T-helper 1 cell treated with Interleukin-12 subunit alpha and Interleukin-12 subunit beta and Interleukin-4 antibody, amounts not matched to agents 30 ng/mL and 1 ng/mL, for 36 hours (primary cell): Measurements from ENCODE around the gene CYP11A1. TPM values are rescaled to one million over a fixed set of nuclear protein-coding genes. Genes with fewer than 3 reads are reported as not detected.

ENCODE experiments used
- intact Hi-C: fragments of 100-400 bp; cut with micrococcal nuclease; formaldehyde crosslinking; loops from one replicate; pipeline ENCODE4 v1.15.1; 2024
- total RNA-seq: library from RNA; stranded (reverse); gene quantifications from 2 replicates; pipeline ENCODE4 v1.2.3, GENCODE V29; 2022

The CYP11A1 gene
- total RNA-seq, 1 donor from 2014 or later, result not detected

GRCh38 chr15:74330861-74331408 lies 36.5 kb downstream of the CYP11A1 start:
- intact Hi-C loops, result no loop called here

DNA sequence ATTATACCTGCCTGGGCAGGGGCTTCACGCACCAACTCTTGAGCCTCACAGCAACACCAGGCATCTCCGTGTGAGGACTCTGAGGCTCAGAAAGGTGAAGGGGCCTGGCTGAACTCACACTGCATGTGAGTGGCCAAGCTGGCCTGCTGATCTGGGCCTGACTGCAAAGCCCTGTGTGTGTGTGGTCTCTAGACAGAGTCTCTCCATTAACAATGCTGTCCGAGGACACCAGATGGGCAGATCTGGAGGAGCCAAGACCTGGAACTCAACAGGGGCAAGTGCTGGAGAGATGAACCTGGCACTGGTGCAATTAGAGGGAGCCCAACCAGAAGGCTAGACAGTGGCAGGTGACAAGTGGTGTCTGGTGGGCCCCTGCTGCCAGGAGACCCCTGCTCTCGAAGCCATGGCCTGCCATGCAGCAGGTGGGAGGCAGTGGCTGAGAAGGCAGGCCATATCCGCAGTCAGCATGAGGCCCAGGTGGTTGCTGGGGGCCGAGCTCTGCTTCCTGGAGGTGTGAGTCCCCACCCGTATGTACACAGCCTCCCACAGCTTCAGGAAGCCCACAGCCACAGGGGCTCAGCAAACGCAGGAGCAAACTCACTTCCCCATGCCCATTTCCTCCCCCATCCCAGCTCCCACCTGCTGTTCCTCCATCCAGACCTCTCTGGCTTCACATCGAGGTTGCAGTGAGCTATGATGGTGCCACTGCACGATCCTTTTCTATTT lies 39.0 kb downstream of the CYP11A1 start:
- intact Hi-C loops, result no loop called here

- intact Hi-C loops, result no loop called here
These were observed 39.7 kb downstream of the CYP11A1 start for GRCh38 chr15:74327756-74328155.

GRCh38 chr15:74326746-74327145 lies 40.7 kb downstream of the CYP11A1 start:
- intact Hi-C loops, result no loop called here

GRCh38 chr15:74324714-74325113 lies 42.7 kb downstream of the CYP11A1 start:
- intact Hi-C loops, result no loop called here

GRCh38 chr15:74322558-74323180 lies 44.8 kb downstream of the CYP11A1 start:
- intact Hi-C loops, result loop anchor here (1.0 kb wide), 3 partner anchors 195 to 448 kb away; no protein-coding TSS in a partner anchor

DNA sequence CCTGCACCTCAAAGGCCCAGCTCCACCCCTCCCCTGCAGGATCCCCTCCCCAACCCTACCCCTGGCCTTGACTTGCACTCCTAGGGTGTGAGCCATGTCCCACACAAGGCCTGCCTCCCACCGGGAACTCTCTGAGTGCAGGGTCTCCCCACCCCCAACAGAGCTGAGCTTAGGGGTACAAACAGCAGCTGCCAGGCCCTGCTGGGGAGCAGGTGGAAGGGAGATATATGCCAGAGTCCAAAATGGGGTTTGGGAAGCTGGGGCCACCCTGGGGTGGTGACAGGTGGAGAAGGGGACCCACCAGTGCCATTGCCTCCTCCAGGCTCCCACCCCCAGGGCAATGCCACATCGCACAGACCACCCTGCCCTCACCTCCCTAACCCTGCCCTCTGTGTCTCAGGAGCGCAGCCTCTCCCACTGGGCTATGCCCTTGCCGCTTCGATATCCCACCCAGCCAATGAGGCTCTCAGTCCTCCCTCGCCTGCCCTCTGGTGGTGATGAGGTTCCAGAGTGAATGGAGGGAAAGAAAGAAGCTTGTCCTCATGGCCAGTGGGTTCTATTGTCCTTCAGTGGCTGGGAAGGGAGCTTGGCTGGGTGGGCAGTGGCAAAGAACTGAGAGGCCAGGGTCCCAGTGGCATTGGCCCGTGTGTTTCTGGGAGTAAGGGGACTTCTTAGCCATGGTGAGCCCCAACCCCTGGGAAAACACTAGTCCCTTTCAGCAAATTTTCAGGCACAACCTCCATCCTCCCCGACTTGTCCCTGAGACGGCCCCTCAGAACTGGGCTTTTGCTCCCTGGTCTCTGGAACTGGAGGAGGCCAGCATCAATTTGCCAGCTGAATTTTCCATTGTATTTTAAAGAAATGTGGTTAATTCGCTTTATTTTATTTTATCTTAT lies 46.8 kb downstream of the CYP11A1 start:
- intact Hi-C loops, result no loop called here

DNA sequence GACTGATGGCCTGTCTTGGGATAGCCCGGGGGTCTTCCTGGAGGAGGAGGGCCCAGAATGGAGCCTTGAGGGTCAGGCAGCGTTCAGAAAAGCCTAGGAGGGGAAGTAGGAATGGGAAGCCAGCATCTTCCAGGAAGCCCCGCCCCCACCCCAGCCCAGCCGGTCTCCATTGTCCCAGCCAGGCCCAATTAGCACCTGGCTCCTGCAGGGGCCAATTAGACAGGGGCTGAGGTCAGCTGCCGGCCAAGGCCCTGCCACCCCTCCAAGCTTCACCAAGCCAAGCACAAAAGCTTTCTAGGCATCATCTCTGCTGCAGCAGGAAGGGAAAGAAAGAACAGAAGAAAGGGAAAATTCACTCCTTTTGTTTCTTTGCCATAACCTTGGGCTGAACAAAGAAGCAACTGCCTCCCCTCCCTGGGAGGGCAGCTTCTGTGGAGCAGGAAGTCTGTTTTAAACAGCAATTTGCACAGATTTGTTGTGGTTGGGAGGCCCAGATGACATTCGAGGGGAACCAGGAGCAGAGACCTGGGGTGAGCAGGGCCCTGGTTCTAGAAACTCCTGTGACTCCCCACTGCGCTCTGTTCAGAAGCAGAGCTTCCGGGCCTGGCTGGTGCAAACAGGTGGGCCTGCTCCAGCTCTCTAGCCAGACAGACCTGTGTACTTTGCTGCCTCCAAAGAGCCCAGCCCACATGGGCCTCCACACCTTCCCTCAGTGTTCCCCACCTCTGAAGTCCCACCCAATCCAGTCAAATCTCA lies 47.7 kb downstream of the CYP11A1 start:
- intact Hi-C loops, result no loop called here

DNA sequence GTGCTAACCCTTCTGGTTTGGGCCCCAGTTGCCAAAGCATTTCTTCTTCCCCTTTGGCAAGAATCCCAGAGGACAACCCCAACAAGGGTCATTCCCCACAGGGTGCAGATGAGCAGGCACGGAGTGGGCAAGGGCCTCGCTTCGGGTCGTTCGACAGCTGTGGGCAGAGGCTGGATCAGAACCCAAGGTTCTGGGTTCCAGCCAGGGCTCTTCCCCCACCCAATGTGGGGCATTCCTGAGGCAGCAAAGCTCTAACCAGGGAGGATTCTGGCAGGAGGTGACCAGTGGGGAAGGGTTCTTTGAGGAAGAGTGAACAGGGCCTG lies 48.3 kb downstream of the CYP11A1 start:
- intact Hi-C loops, result no loop called here

- intact Hi-C loops, result no loop called here
These were observed 48.9 kb downstream of the CYP11A1 start for GRCh38 chr15:74318376-74319137.

GRCh38 chr15:74317820-74318375 lies 49.5 kb downstream of the CYP11A1 start:
- intact Hi-C loops, result no loop called here

DNA sequence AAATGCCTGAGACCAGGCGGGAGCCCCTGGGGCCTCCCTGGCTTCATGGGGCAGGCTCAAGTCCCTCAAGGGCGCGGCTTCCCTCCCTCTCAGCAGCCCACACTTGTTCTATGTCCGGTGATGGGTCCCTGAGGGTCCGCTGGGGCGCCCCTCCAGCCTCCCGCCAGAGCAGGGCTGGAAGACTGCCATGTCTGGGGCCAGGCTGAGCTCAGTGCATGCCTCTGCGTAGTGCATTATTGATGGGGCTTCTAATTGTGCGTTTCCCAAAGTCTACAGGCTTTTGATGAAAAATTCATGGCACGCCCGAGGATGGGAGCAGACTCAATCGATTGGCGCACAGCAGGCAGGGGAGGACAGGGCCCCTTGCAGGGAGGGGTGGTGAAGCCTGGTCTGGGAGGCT lies 51.3 kb downstream of the CYP11A1 start:
- intact Hi-C loops, result no loop called here

DNA sequence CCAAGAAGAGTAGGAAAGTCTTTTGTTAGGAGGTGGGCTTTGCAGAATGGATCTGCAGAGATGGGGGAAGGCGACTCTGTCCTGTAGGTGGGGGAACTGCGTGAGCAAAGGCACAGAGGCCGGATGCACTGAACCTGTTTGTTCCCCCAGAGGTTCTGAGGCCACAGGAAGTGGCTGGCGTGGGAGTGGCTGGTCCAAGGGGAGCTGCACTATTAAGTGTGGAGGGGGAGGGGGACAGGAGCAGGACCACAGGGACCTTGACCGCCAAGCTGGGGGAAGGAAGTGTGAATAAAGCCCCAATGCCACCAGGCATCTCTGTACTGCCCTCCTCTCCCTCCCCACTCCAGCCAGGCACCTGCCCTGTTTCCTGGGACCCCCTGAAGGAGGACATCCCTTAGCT lies 51.8 kb downstream of the CYP11A1 start:
- intact Hi-C loops, result no loop called here

- intact Hi-C loops, result no loop called here
These were observed 52.5 kb downstream of the CYP11A1 start for GRCh38 chr15:74314795-74315438.

DNA sequence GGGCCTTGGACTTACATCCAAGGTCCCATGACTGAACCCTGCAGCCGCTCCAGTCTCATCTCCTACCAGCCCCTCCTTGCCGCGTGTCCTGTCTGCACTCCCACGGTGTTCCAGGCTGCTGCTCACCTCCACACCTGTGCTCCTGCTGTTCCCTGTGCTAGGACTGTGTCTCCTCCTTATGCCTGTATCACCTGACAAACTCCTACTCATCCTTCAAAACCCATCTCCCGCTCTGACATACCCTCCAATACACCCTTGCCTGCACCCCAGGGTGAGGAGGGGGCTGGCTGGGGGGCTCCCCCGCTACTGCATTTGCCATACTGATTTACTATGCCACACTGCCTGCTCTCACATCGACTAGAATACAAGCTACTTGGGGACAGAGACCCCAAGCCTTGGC lies 53.6 kb downstream of the CYP11A1 start:
- intact Hi-C loops, result no loop called here

GRCh38 chr15:74312445-74313007 lies 54.9 kb downstream of the CYP11A1 start:
- intact Hi-C loops, result no loop called here

DNA sequence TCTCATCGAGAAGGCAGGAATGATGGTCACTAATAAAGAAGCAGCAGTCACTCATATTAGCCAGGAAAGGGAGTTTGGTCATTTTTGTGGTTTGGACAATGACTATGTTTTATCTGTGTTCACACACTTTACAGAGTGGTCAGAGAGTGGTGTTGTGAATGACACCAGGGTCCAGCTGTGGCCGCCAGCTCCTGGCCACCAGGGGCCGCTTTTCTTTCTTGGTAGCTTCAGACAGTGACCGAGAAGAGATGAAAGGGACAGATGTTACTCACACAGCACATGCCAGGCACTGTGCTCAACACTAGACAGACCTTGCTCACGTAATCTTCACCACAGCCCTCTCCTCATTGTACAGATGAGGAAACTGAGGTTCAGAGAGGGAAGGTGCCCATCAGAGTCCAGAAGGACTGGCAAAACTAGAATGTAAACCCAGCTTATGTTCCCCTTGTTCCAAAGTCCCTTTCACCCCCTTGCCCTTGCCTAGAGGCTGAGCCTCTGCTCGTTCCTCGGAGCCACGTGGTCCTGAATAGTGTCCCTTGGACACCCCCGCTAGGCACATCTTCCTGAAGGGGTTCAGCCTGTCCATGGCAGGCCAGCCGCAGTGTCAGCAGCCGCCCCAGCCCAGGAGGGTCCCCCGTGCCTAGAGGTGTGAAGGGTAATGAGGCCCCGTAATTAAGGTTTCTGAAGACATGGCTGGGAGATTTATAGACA lies 55.6 kb downstream of the CYP11A1 start:
- intact Hi-C loops, result no loop called here
